Endothelial cell (in vitro differentiated cells): ENCODE measurements around the gene LMOD1. TPM values are rescaled to one million over a fixed set of nuclear protein-coding genes. Genes with fewer than 3 reads are reported as not detected.
A peak's percentile ranks its signal among the peaks of the same experiment; 100 is the strongest.

ENCODE experiments used
- DNase-seq: peaks from one replicate; pipeline ENCODE4 v3.0.0; 2021; ENCODE audit warnings: low spot score
- H3K27ac Mint-ChIP-seq: one replicate; pipeline ENCODE4 v1.8.0; 2021; ENCODE audit warnings: mixed read lengths, inconsistent platforms; ENCODE audit not compliant: unreplicated experiment
- H3K27me3 Mint-ChIP-seq: one replicate; pipeline ENCODE4 v1.8.0; 2021; ENCODE audit warnings: mild to moderate bottlenecking, moderate library complexity, mixed read lengths, inconsistent platforms; ENCODE audit not compliant: unreplicated experiment
- H3K36me3 Mint-ChIP-seq: one replicate; pipeline ENCODE4 v1.8.0; 2021; ENCODE audit warnings: mild to moderate bottlenecking, low read depth, mixed read lengths, inconsistent platforms; ENCODE audit not compliant: unreplicated experiment
- H3K4me1 Mint-ChIP-seq: one replicate; pipeline ENCODE4 v1.8.0; 2021; ENCODE audit warnings: mild to moderate bottlenecking, mixed read lengths, inconsistent platforms; ENCODE audit not compliant: unreplicated experiment
- H3K4me3 Mint-ChIP-seq: one replicate; pipeline ENCODE4 v1.8.0; 2021; ENCODE audit warnings: mild to moderate bottlenecking, mixed read lengths, inconsistent platforms; ENCODE audit not compliant: unreplicated experiment
- H3K9me3 Mint-ChIP-seq: one replicate; pipeline ENCODE4 v1.8.0; 2021; ENCODE audit warnings: mixed read lengths, inconsistent platforms; ENCODE audit not compliant: unreplicated experiment
- CTCF ChIP-seq: fragments of 200-600 bp; sonication (generic); IDR thresholded peaks from one replicate; pipeline ENCODE4 v1.5.0; 2021; ENCODE audit warnings: antibody characterized with exemption; ENCODE audit not compliant: unreplicated experiment
- total RNA-seq: library from RNA; stranded (reverse); fragmentation: NEBNext Ultra II Directional; extraction: Animal tissue kit (Norgen Biotek cat#: 25700); gene quantifications from one replicate; pipeline ENCODE4 v1.2.1, GENCODE V29; 2021; ENCODE audit not compliant: unreplicated experiment

LMOD1 gene
- total RNA-seq, 1 donor from 2014 or later = not detected

GRCh38 chr1:201895120-201895665 is 51.2 kb downstream of the LMOD1 start:
- H3K36me3 Mint-ChIP-seq = peaks cover 5% of the 10 kb centered on the region
- H3K4me1 Mint-ChIP-seq = peaks cover 3% of the 10 kb centered on the region
- H3K27ac Mint-ChIP-seq = no peak overlapping the region
- TF ChIP-seq CTCF = no peak
- no peak for DNase-seq
- no peaks in the 10 kb centered on the region for H3K9me3 Mint-ChIP-seq
- H3K27me3 Mint-ChIP-seq = peaks cover 20% of the 10 kb centered on the region
- peak overlapping the region; percentile 37 for H3K4me3 Mint-ChIP-seq

DNA sequence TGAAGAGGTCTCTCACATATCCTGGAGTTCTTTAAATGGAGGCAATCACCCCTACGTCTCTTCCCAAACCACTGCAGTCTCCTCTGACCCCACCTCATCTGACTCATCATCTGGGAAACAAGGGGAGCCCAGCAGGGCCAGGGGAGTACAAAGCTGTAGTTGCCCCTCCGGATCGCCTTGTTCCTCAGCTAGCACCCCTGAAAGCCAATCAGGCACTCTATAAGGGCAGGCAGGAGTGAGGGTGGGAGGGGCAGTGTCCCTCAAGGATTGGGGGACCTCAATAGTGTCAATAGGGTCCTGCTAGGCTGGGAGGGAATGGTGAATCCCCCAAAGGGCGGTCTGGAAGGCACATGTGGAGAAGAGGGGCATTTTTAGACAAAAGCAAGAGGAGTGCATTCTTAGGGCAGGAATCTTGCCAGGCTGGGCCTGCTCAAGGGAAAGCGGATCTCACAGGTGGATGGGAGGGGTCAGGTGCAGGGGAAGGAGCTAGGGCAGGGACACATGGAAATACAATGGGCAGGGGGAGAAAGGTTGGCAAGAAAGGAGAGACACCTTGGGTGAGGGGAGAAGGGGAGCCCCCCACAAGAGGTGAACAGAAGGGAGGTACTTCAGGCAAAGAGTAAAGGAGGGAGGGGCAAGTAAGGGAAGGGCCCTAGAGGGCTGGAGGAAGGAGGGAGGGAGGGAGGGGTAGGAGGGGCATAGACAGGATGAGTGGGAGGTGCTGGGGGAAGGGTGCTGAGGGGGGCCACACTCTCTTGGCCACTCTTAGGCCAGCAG is 51.8 kb downstream of the LMOD1 start:
- peaks cover 5% of the 10 kb centered on the region for H3K36me3 Mint-ChIP-seq
- no peak overlapping the region for H3K4me3 Mint-ChIP-seq
- H3K4me1 Mint-ChIP-seq = peaks cover 3% of the 10 kb centered on the region
- no peak for TF ChIP-seq CTCF
- no peaks in the 10 kb centered on the region for H3K9me3 Mint-ChIP-seq
- H3K27me3 Mint-ChIP-seq = peaks cover 22% of the 10 kb centered on the region
- no peak for DNase-seq
- H3K27ac Mint-ChIP-seq = no peak overlapping the region

DNA sequence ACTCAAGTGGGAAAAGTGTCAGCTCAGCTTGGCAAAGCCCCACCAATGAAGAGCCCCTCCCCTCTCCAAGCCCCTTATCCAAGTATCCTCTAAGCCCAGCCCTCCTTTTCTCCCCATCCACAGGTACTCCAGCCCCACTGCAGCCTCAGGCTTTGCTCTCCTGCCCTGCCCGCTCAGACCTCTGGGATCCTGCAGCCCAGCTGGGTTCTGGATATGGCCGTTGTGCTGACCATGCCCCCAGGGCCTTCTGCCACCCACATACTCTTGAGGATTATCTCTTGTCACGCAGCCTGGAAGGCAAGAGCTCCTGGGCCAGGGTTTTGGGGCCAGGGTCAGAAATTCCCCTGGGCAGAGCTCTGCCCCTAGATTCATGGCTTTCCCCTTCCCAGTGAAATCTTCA is 52.9 kb downstream of the LMOD1 start:
- Mint-ChIP-seq H3K36me3 (peaks cover 5% of the 10 kb centered on the region), H3K27me3 (peaks cover 22% of the 10 kb centered on the region), H3K4me3 (no peak overlapping the region), H3K4me1 (peaks cover 3% of the 10 kb centered on the region), H3K9me3 (no peaks in the 10 kb centered on the region), H3K27ac (no peak overlapping the region)
- no peak for DNase-seq
- TF ChIP-seq CTCF = no peak

GRCh38 chr1:201892211-201892610 is 54.1 kb downstream of the LMOD1 start:
- H3K4me3 Mint-ChIP-seq = no peak overlapping the region
- no peak overlapping the region for H3K27ac Mint-ChIP-seq
- no peak for DNase-seq
- no peak for TF ChIP-seq CTCF
- peaks cover 5% of the 10 kb centered on the region for H3K36me3 Mint-ChIP-seq
- H3K27me3 Mint-ChIP-seq = peaks cover 27% of the 10 kb centered on the region
- peaks cover 3% of the 10 kb centered on the region for H3K4me1 Mint-ChIP-seq
- no peaks in the 10 kb centered on the region for H3K9me3 Mint-ChIP-seq

- no peak for DNase-seq
- H3K4me3 Mint-ChIP-seq = no peak overlapping the region
- H3K27ac Mint-ChIP-seq = no peak overlapping the region
Observed at GRCh38 chr1:201891451-201892045, 54.8 kb downstream of the LMOD1 start.

More at GRCh38 chr1:201891451-201892045, 54.8 kb downstream of the LMOD1 start:
- no peak for TF ChIP-seq CTCF
- Mint-ChIP-seq H3K9me3 (no peaks in the 10 kb centered on the region), H3K27me3 (peaks cover 31% of the 10 kb centered on the region), H3K4me1 (peaks cover 3% of the 10 kb centered on the region), H3K36me3 (peaks cover 5% of the 10 kb centered on the region)
